Large intestine (tissue), 12 donors: ENCODE results near the gene PRSS38. TPM values are rescaled to one million over a fixed set of nuclear protein-coding genes. Genes with fewer than 3 reads are reported as not detected.

ENCODE experiments used
- DNase-seq, 2 donors: peaks; one replicate each; pipeline versions ENCODE4 v3.0.0 to v3.0.0-alpha.2; 2013
- H3K27ac ChIP-seq: one replicate; pipeline ENCODE4 v1.5.1; 2013; ENCODE audit warnings: low read length
- H3K27me3 ChIP-seq: 2 replicates; pipeline ENCODE4 v1.6.1; 2013; ENCODE audit warnings: low read length; ENCODE audit not compliant: control insufficient read depth, insufficient read depth
- H3K36me3 ChIP-seq: 2 replicates; pipeline ENCODE4 v1.6.1; 2013; ENCODE audit warnings: low read length; ENCODE audit not compliant: control insufficient read depth, insufficient read depth
- H3K4me1 ChIP-seq: one replicate; pipeline ENCODE4 v1.6.1; 2013; ENCODE audit warnings: low read length; ENCODE audit not compliant: control insufficient read depth, insufficient read depth
- H3K4me3 ChIP-seq: one replicate; pipeline ENCODE4 v1.5.1; 2013; ENCODE audit warnings: low read length
- H3K9me3 ChIP-seq: one replicate; pipeline ENCODE4 v1.6.1; 2013; ENCODE audit warnings: mild to moderate bottlenecking, low read depth, low read length, moderate library complexity; ENCODE audit not compliant: control insufficient read depth
- WGBS: methylation state at CpG from one replicate; pipeline ENCODE4 v1.1.5; 2013; ENCODE audit warnings: low lambda C conversion rate; ENCODE audit not compliant: insufficient coverage; 5-methylcytosine and 5-hydroxymethylcytosine counted together
- long read RNA-seq, 11 donors: transcript quantifications; one replicate each; lab custom pipeline, GENCODE V29; 2026
- polyA plus RNA-seq: library from polyadenylated mRNA; unstranded; fragments of 120-200 nt; gene quantifications from one replicate; pipeline ENCODE4 v1.2.1, GENCODE V29; 2013

PRSS38 gene
- not detected for polyA plus RNA-seq
- long read RNA-seq, donor 1 = 0 reads
- long read RNA-seq, donor 2 = 0 reads
- long read RNA-seq, donor 3 = 0 reads
- long read RNA-seq, donor 4 = 0 reads
- long read RNA-seq, donor 5 = 0 reads
- long read RNA-seq, donor 6 = 0 reads
- long read RNA-seq, donor 7 = 0 reads
- long read RNA-seq, donor 8 = 0 reads
- long read RNA-seq, donor 9 = 0 reads
- long read RNA-seq, donor 10 = 0 reads
- long read RNA-seq, donor 11 = 0 reads

GRCh38 chr1:227815468-227816409 is at the start of gene PRSS38:
TSS of gene PRSS38 (plus strand) at chr1:227815675. CDS start at chr1:227815717, 42 bp downstream.
- Histone ChIP-seq H3K9me3 (peaks cover 14% of the 10 kb centered on the region), H3K4me3 (no peak within 1 kb of the TSS), H3K4me1 (no peaks in the 10 kb centered on the region), H3K27ac (no peak within 1 kb of the TSS), H3K27me3 (no peaks in the 10 kb centered on the region), H3K36me3 (no peaks in the 10 kb centered on the region)
- DNase-seq = no peak
- no CpG with 5 or more reads among the region's 44 CpGs for WGBS

- Histone ChIP-seq H3K27ac (no peak overlapping the region), H3K4me3 (no peak overlapping the region), H3K4me1 (peaks cover 31% of the 10 kb centered on the region), H3K9me3 (no peaks in the 10 kb centered on the region), H3K27me3 (no peaks in the 10 kb centered on the region), H3K36me3 (peaks cover 61% of the 10 kb centered on the region)
- DNase-seq = peak in 1 of 2 donors; percentile 59
- 50% methylated on average over 1 of the region's 17 CpGs for WGBS
These were observed 49.4 kb upstream of the PRSS38 start for GRCh38 chr1:227766015-227766634.

- Histone ChIP-seq H3K4me3 (no peak overlapping the region), H3K9me3 (no peaks in the 10 kb centered on the region), H3K36me3 (peaks cover 55% of the 10 kb centered on the region), H3K27ac (no peak overlapping the region), H3K27me3 (no peaks in the 10 kb centered on the region), H3K4me1 (peaks cover 31% of the 10 kb centered on the region)
- no peak for DNase-seq
- no CpG with 5 or more reads among the region's 19 CpGs for WGBS
These were observed 48.7 kb upstream of the PRSS38 start for GRCh38 chr1:227766653-227767277.

GRCh38 chr1:227767401-227768124 is 47.9 kb upstream of the PRSS38 start:
- Histone ChIP-seq H3K4me1 (peaks cover 30% of the 10 kb centered on the region), H3K27me3 (no peaks in the 10 kb centered on the region), H3K27ac (peak overlapping the region; percentile 55), H3K9me3 (no peaks in the 10 kb centered on the region), H3K36me3 (peaks cover 52% of the 10 kb centered on the region), H3K4me3 (no peak overlapping the region)
- DNase-seq = no peak
- WGBS = no CpG with 5 or more reads among the region's 6 CpGs

GRCh38 chr1:227768125-227768439 is 47.4 kb upstream of the PRSS38 start:
- no CpG with 5 or more reads among the region's 7 CpGs for WGBS
- Histone ChIP-seq H3K36me3 (peaks cover 52% of the 10 kb centered on the region), H3K27ac (peak overlapping the region; percentile 55), H3K9me3 (no peaks in the 10 kb centered on the region), H3K4me3 (no peak overlapping the region), H3K27me3 (no peaks in the 10 kb centered on the region), H3K4me1 (peaks cover 26% of the 10 kb centered on the region)
- peak; percentile 71 to 85 for DNase-seq

GRCh38 chr1:227768640-227769039 is 46.8 kb upstream of the PRSS38 start:
- peak overlapping the region; percentile 55 for H3K27ac ChIP-seq
- no CpG with 5 or more reads among the region's 6 CpGs for WGBS
- H3K27me3 ChIP-seq = no peaks in the 10 kb centered on the region
- H3K4me3 ChIP-seq = no peak overlapping the region
- no peak for DNase-seq
- no peaks in the 10 kb centered on the region for H3K9me3 ChIP-seq
- peaks cover 26% of the 10 kb centered on the region for H3K4me1 ChIP-seq
- peaks cover 49% of the 10 kb centered on the region for H3K36me3 ChIP-seq

- Histone ChIP-seq H3K4me3 (no peak overlapping the region), H3K36me3 (peaks cover 44% of the 10 kb centered on the region), H3K27ac (no peak overlapping the region), H3K4me1 (peaks cover 26% of the 10 kb centered on the region), H3K9me3 (no peaks in the 10 kb centered on the region), H3K27me3 (no peaks in the 10 kb centered on the region)
- no CpG with 5 or more reads among the region's 20 CpGs for WGBS
- DNase-seq = no peak
These were observed 46.2 kb upstream of the PRSS38 start for GRCh38 chr1:227769047-227769935.

GRCh38 chr1:227769936-227770494 is 45.5 kb upstream of the PRSS38 start:
- no peak for DNase-seq
- Histone ChIP-seq H3K36me3 (peaks cover 44% of the 10 kb centered on the region), H3K4me3 (no peak overlapping the region), H3K9me3 (no peaks in the 10 kb centered on the region), H3K27ac (no peak overlapping the region), H3K4me1 (peaks cover 29% of the 10 kb centered on the region), H3K27me3 (no peaks in the 10 kb centered on the region)
- no CpG with 5 or more reads among the region's 15 CpGs for WGBS

- H3K36me3 ChIP-seq = peaks cover 40% of the 10 kb centered on the region
- no CpG with 5 or more reads among the region's 13 CpGs for WGBS
- H3K4me1 ChIP-seq = peaks cover 34% of the 10 kb centered on the region
- no peak overlapping the region for H3K27ac ChIP-seq
- H3K4me3 ChIP-seq = no peak overlapping the region
- no peaks in the 10 kb centered on the region for H3K9me3 ChIP-seq
- H3K27me3 ChIP-seq = no peaks in the 10 kb centered on the region
- DNase-seq = no peak
These were observed 44.7 kb upstream of the PRSS38 start for GRCh38 chr1:227770812-227771211.
